ENCODE data around the gene MAN1C1.

DNA sequence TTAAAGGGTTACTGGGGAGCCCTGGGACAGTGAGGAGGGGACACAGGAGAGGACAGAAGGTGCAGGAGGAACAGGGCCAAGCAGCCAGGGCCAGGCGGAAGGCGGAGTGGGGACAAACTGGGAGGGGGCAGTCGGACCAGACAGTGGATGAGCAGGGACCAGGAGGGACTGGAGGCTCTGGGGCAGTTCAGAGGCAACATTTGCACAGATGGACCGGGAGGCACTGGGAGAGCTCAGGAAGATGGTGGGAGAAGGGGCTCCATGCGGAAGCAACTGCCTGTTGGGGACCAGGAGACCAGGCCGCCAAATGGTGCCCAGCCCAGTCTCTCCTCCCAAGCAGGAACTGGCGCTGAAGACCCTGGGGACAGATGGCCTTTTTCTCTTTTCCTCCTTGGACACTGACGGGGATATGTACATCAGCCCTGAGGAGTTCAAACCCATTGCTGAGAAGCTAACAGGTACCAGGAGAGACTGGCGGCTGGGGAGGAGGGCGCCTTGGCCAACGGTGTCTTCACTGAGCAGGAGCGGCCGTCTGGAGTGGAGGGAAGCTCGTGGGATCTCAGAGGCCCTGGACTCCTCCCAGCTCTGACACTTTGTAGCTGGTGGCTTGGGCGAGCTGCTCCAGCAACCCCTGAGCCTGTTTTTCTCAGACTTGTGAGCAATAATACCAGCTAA, 184.2 kb downstream of the MAN1C1 start:
- TF ChIP-seq POLR2A (IDR thresholded peaks at IDR 0.05; ENCODE audit: low read depth, low read length): no peak
- TF ChIP-seq POLR2AphosphoS5 (IDR thresholded peaks at IDR 0.05; ENCODE audit: low read depth, low read length): no peak
- no peak for TF ChIP-seq TAF1 (IDR thresholded peaks at IDR 0.05; ENCODE audit: borderline replicate concordance, low read depth, low read length)

Measured in GM12892 (cell line).